GM12878 (cell line): ENCODE data around the gene MTHFD2. TPM values are rescaled to one million over a fixed set of nuclear protein-coding genes. Genes with fewer than 3 reads are reported as not detected.

ENCODE experiments used
- ATAC-seq: fragments of 200-7000 bp; cut with Tn5 transposase; 3 replicates; pipeline ENCODE4 v1.9.1; 2020; ENCODE audit warnings: mild to moderate bottlenecking, moderate library complexity
- BruUV-seq: library from RNA; stranded (reverse); fragments of 400-500 nt; replicated peaks from 2 replicates; lab custom pipeline; 2021; lab: Mats Ljungman, UMichigan
- CTCF ChIA-PET: fragments of 300-600 bp; sonication (Branson Sonifier 250); formaldehyde crosslinking; extraction: SDS; loops from one replicate; lab custom pipeline; 2021; ENCODE audit warnings: inconsistent platforms; lab: Yijun Ruan, JAX
- POLR2A ChIA-PET: fragments of 350-600 bp; formaldehyde crosslinking; extraction: SDS; loops from one replicate; lab custom pipeline; 2021; ENCODE audit warnings: inconsistent platforms; lab: Charles Lee
- RAD21 ChIA-PET: fragments of 300-600 bp; sonication (Branson Sonifier 250); formaldehyde crosslinking; loops from one replicate; lab custom pipeline; 2023; ENCODE audit warnings: antibody characterized with exemption; ENCODE audit not compliant: unreplicated experiment; lab: Charles Lee
- SMC1A ChIA-PET: fragments of 300-600 bp; sonication (Branson Sonifier 250); formaldehyde crosslinking; loops from one replicate; lab custom pipeline; 2023; ENCODE audit not compliant: unreplicated experiment, uncharacterized antibody; lab: Charles Lee
- DNase-seq: peaks from one replicate; pipeline ENCODE4 v3.0.0-alpha.2; 2011; ENCODE audit warnings: low read depth, low spot score
- FAIRE-seq: peaks from 3 replicates; lab custom pipeline; 2011; peaks lifted over from hg19 to GRCh38; lab: Jason Lieb, UNC
- H2AFZ ChIP-seq: 2 replicates; pipeline ENCODE4 v1.6.0; 2011; ENCODE audit warnings: low read depth, low read length, control low read depth; ENCODE audit not compliant: control insufficient read depth
- H3K27ac ChIP-seq: 2 replicates; pipeline ENCODE4 v1.5.1; 2011; ENCODE audit warnings: control low read depth; ENCODE audit not compliant: control insufficient read depth, insufficient read depth
- H3K27me3 ChIP-seq, 2 experiments: replicated peaks in 1 of 2; 2 replicates each; pipeline versions ENCODE4 v1.6.0 to v1.6.1; 2011; ENCODE audit warnings: low read length in 1 of 2; ENCODE audit not compliant: control insufficient read depth in 2 of 2, insufficient read depth in 2 of 2
- H3K36me3 ChIP-seq, 2 experiments: 2 replicates each; pipeline ENCODE4 v1.5.1; 2011; ENCODE audit warnings: low read length in 1 of 2; ENCODE audit not compliant: control insufficient read depth in 2 of 2, insufficient read depth in 2 of 2
- H3K4me1 ChIP-seq: 2 replicates; pipeline ENCODE4 v1.6.1; 2011; ENCODE audit warnings: mild to moderate bottlenecking, low read length, moderate library complexity, mixed read lengths; ENCODE audit not compliant: control insufficient read depth, insufficient read depth
- H3K4me2 ChIP-seq: 2 replicates; pipeline ENCODE4 v1.6.0; 2011; ENCODE audit warnings: control low read depth; ENCODE audit not compliant: control insufficient read depth, insufficient read depth
- H3K4me3 ChIP-seq: fragments of 200-600 bp; sonication (generic); 2 replicates; pipeline ENCODE4 v1.5.1; 2016
- H3K79me2 ChIP-seq: 2 replicates; pipeline ENCODE4 v1.6.0; 2011; ENCODE audit warnings: low read length; ENCODE audit not compliant: control insufficient read depth, insufficient read depth
- H3K9ac ChIP-seq: 2 replicates; pipeline ENCODE4 v1.8.0; 2011; ENCODE audit warnings: low read length, control low read depth, mixed read lengths; ENCODE audit not compliant: control insufficient read depth, insufficient read depth
- H3K9me3 ChIP-seq: replicated peaks from 3 replicates; pipeline ENCODE4 v1.5.1; 2011; ENCODE audit warnings: mild to moderate bottlenecking, low read length; ENCODE audit not compliant: control insufficient read depth, insufficient read depth
- H4K20me1 ChIP-seq: 2 replicates; pipeline ENCODE4 v1.6.0; 2011; ENCODE audit not compliant: control insufficient read depth, insufficient read depth
- FOS ChIP-seq: IDR thresholded peaks from 3 replicates; pipeline ENCODE4 v1.6.1; 2011; ENCODE audit warnings: borderline replicate concordance; ENCODE audit not compliant: insufficient read length; ENCODE audit errors: extremely low read depth
- GABPA ChIP-seq: IDR thresholded peaks from 2 replicates; pipeline ENCODE4 v1.6.1; 2014; ENCODE audit warnings: antibody characterized with exemption, low read depth, mild to moderate bottlenecking, inconsistent platforms
- HDAC6 ChIP-seq: fragments of 200-600 bp; sonication (generic); IDR thresholded peaks from one replicate; pipeline ENCODE4 v1.8.0; 2017; ENCODE audit warnings: antibody characterized with exemption; ENCODE audit not compliant: unreplicated experiment
- JUND ChIP-seq: IDR thresholded peaks from 2 replicates; pipeline ENCODE4 v1.6.1; 2012; ENCODE audit warnings: low read depth, mild to moderate bottlenecking, low read length, improper control_type of control experiment, moderate library complexity
- MTA2 ChIP-seq: fragments of 450-650 bp; IDR thresholded peaks from 2 replicates; pipeline ENCODE4 v1.6.1; 2016; ENCODE audit warnings: low read depth, mild to moderate bottlenecking, moderate library complexity
- NFYB ChIP-seq: IDR thresholded peaks from 2 replicates; pipeline ENCODE4 v1.6.1; 2011; ENCODE audit warnings: low read depth, mild to moderate bottlenecking, low read length, improper control_type of control experiment, moderate library complexity; ENCODE audit not compliant: insufficient read depth
- PRDM15 ChIP-seq: fragments of 450-650 bp; formaldehyde crosslinking; IDR thresholded peaks from 2 replicates; pipeline ENCODE4 v1.4.0; 2020; ENCODE audit warnings: mild to moderate bottlenecking, moderate library complexity
- SKIL ChIP-seq: fragments of 450-650 bp; IDR thresholded peaks from 2 replicates; pipeline ENCODE4 v1.6.1; 2017; ENCODE audit warnings: mild to moderate bottlenecking, low read depth, inconsistent platforms; ENCODE audit not compliant: poor library complexity, severe bottlenecking
- ZNF384 ChIP-seq: IDR thresholded peaks from 2 replicates; pipeline ENCODE4 v1.6.1; 2012; ENCODE audit warnings: low read depth, mild to moderate bottlenecking, low read length, improper control_type of control experiment, borderline replicate concordance
- WGBS: methylation state at CpG from one replicate; pipeline ENCODE4 v1.1.6; 2016; ENCODE audit warnings: low lambda C conversion rate; ENCODE audit not compliant: insufficient replicate concordance, insufficient coverage; ENCODE audit errors: missing lambda C conversion rate; 5-methylcytosine and 5-hydroxymethylcytosine counted together
- in situ Hi-C: fragments of 300-500 bp; cut with MboI; formaldehyde crosslinking; loops from 9 replicates; pipeline ENCODE4 v1.14.3; 2018; ENCODE audit warnings: mixed read lengths
- intact Hi-C: fragments of 100-400 bp; cut with micrococcal nuclease; formaldehyde crosslinking; loops from one replicate; pipeline ENCODE4 v1.14.2; 2022; ENCODE audit not compliant: unreplicated experiment
- polyA plus RNA-seq, 11 experiments: library from polyadenylated mRNA; depleted of rRNA in 4 of 11; unstranded in 6 of 11; stranded (reverse) in 5 of 11; fragments of >200 nt; fragmentation: Nextera tagmentation in 4 of 11; fragmentation: Illumina TruSeq in 1 of 11; extraction: Ambion mirVana in 4 of 11; extraction: Trizol in 1 of 11; gene quantifications; 1 replicate in 1 of 11; 2 replicates in 10 of 11; pipeline versions ENCODE4 v1.2.1 to v1.2.3, GENCODE V29; 2011 to 2016; ENCODE audit warnings: inconsistent platforms in 2 of 11, missing spikeins in 2 of 11, low read depth in 1 of 11
- total RNA-seq, 4 experiments: library from RNA; depleted of rRNA in 3 of 4; stranded (reverse); fragments of >200 nt in 3 of 4; fragmentation: Illumina TruSeq in 1 of 4; extraction: Trizol in 1 of 4; gene quantifications; 2 replicates each; pipeline versions ENCODE4 v1.2.1 to v1.2.3, GENCODE V29; 2013 to 2021
- TF ChIP-seq, protein P1 (sequence below): fragments of 450-650 bp; IDR thresholded peaks from 2 replicates; pipeline ENCODE4 v1.6.1; 2017; ENCODE audit warnings: mild to moderate bottlenecking

The MTHFD2 gene
- total and polyA plus RNA-seq, 10 of the 15 experiments (the other 5 are each of a cell fraction or from before 2014, with no cell fraction given): 128 to 292 (median 150) TPM

DNA sequence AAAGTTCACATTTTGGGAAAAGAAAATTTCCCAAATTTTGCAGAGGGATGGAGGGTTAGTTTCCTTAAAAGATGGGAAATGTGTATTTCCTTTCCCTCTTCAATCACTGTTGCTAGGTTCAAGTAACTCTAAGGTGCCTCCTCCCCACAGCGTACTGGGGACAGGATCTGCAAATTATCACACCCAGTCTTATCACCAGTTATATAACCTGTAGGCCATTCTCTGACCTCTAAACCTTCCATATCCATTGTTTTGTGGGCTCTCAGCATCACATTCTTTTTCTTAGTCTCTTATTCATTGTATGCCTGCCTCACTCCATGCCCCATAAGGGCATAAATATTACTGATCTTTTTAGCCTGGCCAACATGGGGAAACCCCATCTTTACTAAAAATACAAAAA, 3.6 kb upstream of the MTHFD2 start:
- H2AFZ ChIP-seq: no peak overlapping the region
- POLR2A ChIA-PET: interaction anchor here (0.9 kb wide), 2 partner anchors 16 to 20 kb away, joined by 4 to 6 read pairs; no protein-coding TSS in a partner anchor
- no TSS peak for BruUV-seq
- TF ChIP-seq ZNF384 (no peak), FOS (no peak), NFYB (no peak), MTA2 (no peak), PRDM15 (CRISPR knock-in tag) (no peak), GABPA (no peak), JUND (no peak), HDAC6 (no peak), SKIL (no peak)
- TF ChIP-seq, protein P1, sequence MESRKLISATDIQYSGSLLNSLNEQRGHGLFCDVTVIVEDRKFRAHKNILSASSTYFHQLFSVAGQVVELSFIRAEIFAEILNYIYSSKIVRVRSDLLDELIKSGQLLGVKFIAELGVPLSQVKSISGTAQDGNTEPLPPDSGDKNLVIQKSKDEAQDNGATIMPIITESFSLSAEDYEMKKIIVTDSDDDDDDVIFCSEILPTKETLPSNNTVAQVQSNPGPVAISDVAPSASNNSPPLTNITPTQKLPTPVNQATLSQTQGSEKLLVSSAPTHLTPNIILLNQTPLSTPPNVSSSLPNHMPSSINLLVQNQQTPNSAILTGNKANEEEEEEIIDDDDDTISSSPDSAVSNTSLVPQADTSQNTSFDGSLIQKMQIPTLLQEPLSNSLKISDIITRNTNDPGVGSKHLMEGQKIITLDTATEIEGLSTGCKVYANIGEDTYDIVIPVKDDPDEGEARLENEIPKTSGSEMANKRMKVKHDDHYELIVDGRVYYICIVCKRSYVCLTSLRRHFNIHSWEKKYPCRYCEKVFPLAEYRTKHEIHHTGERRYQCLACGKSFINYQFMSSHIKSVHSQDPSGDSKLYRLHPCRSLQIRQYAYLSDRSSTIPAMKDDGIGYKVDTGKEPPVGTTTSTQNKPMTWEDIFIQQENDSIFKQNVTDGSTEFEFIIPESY: no peak

More for the DNA sequence above, 3.6 kb upstream of the MTHFD2 start:
- DNase-seq (no peak), ATAC-seq (no peak), FAIRE-seq (no peak)
- no peaks in the 10 kb centered on the region for H3K36me3 ChIP-seq
- H3K79me2 ChIP-seq: peaks cover 16% of the 10 kb centered on the region
- H3K27me3 ChIP-seq: no peaks in the 10 kb centered on the region
- H3K4me2 ChIP-seq: no peak overlapping the region
- ChIA-PET RAD21 (no interaction called here), SMC1A (no interaction called here), CTCF (interaction anchor here (7.8 kb wide), 1 partner anchor 14 kb away, joined by 90 read pairs; the partner anchor contains the start of gene MOB1A)
- peaks cover 4% of the 10 kb centered on the region for H3K4me1 ChIP-seq
- H3K4me3 ChIP-seq: no peak overlapping the region
- 100% methylated on average over 1 of the region's 1 CpG for WGBS
- no peak overlapping the region for H3K27ac ChIP-seq
- no peaks in the 10 kb centered on the region for H4K20me1 ChIP-seq
- in situ Hi-C loops (no loop called here), intact Hi-C loops (no loop called here)
- H3K9ac ChIP-seq: no peak overlapping the region
- no peaks in the 10 kb centered on the region for H3K9me3 ChIP-seq
